ENCODE measurements around the gene NANOS1. TPM values are rescaled to one million over a fixed set of nuclear protein-coding genes. Genes with fewer than 3 reads are reported as not detected.
A peak's percentile ranks its signal among the peaks of the same experiment; 100 is the strongest.

The NANOS1 gene
- total RNA-seq, 1 donor from 2014 or later: 34.0 TPM

- no peak for TF ChIP-seq CTCF (IDR thresholded peaks at IDR 0.05; ENCODE audit: partially characterized antibody, unreplicated experiment)
- DNase-seq: no peak
- Mint-ChIP-seq H3K9me3 (ENCODE audit: unreplicated experiment) (peaks cover 8% of the 10 kb centered on the region), H3K4me1 (ENCODE audit: low read depth, unreplicated experiment) (peaks cover 24% of the 10 kb centered on the region), H3K27me3 (ENCODE audit: unreplicated experiment) (peaks cover 13% of the 10 kb centered on the region), H3K27ac (ENCODE audit: unreplicated experiment) (no peak overlapping the region), H3K36me3 (ENCODE audit: unreplicated experiment) (peaks cover 16% of the 10 kb centered on the region), H3K4me3 (ENCODE audit: unreplicated experiment) (no peak overlapping the region)
Measured at GRCh38 chr10:118982366-118982765, 47.1 kb upstream of the NANOS1 start.

- Mint-ChIP-seq H3K4me3 (ENCODE audit: unreplicated experiment) (no peak overlapping the region), H3K27me3 (ENCODE audit: unreplicated experiment) (peaks cover 13% of the 10 kb centered on the region), H3K4me1 (ENCODE audit: low read depth, unreplicated experiment) (peaks cover 24% of the 10 kb centered on the region), H3K36me3 (ENCODE audit: unreplicated experiment) (peaks cover 16% of the 10 kb centered on the region), H3K27ac (ENCODE audit: unreplicated experiment) (peak overlapping the region; percentile 55), H3K9me3 (ENCODE audit: unreplicated experiment) (peaks cover 8% of the 10 kb centered on the region)
- no peak for TF ChIP-seq CTCF (IDR thresholded peaks at IDR 0.05; ENCODE audit: partially characterized antibody, unreplicated experiment)
- no peak for DNase-seq
Measured at GRCh38 chr10:118983263-118983662, 46.3 kb upstream of the NANOS1 start.

GRCh38 chr10:118985576-118985975 lies 43.9 kb upstream of the NANOS1 start:
- H3K27ac Mint-ChIP-seq (ENCODE audit: unreplicated experiment): no peak overlapping the region
- peaks cover 15% of the 10 kb centered on the region for H3K4me1 Mint-ChIP-seq (ENCODE audit: low read depth, unreplicated experiment)
- DNase-seq: no peak
- peaks cover 8% of the 10 kb centered on the region for H3K9me3 Mint-ChIP-seq (ENCODE audit: unreplicated experiment)
- no peak for TF ChIP-seq CTCF (IDR thresholded peaks at IDR 0.05; ENCODE audit: partially characterized antibody, unreplicated experiment)
- H3K36me3 Mint-ChIP-seq (ENCODE audit: unreplicated experiment): peaks cover 16% of the 10 kb centered on the region
- no peak overlapping the region for H3K4me3 Mint-ChIP-seq (ENCODE audit: unreplicated experiment)
- peaks cover 10% of the 10 kb centered on the region for H3K27me3 Mint-ChIP-seq (ENCODE audit: unreplicated experiment)

- Mint-ChIP-seq H3K27ac (ENCODE audit: unreplicated experiment) (no peak overlapping the region), H3K4me1 (ENCODE audit: low read depth, unreplicated experiment) (peaks cover 3% of the 10 kb centered on the region), H3K9me3 (ENCODE audit: unreplicated experiment) (peaks cover 5% of the 10 kb centered on the region), H3K27me3 (ENCODE audit: unreplicated experiment) (peaks cover 2% of the 10 kb centered on the region), H3K4me3 (ENCODE audit: unreplicated experiment) (no peak overlapping the region), H3K36me3 (ENCODE audit: unreplicated experiment) (peaks cover 16% of the 10 kb centered on the region)
- DNase-seq: no peak
- no peak for TF ChIP-seq CTCF (IDR thresholded peaks at IDR 0.05; ENCODE audit: partially characterized antibody, unreplicated experiment)
Measured at GRCh38 chr10:118986815-118987790, 42.4 kb upstream of the NANOS1 start.

GRCh38 chr10:118990326-118990725 lies 39.2 kb upstream of the NANOS1 start:
- H3K4me3 Mint-ChIP-seq (ENCODE audit: unreplicated experiment): no peak overlapping the region
- peaks cover 6% of the 10 kb centered on the region for H3K36me3 Mint-ChIP-seq (ENCODE audit: unreplicated experiment)
- H3K27ac Mint-ChIP-seq (ENCODE audit: unreplicated experiment): no peak overlapping the region
- H3K27me3 Mint-ChIP-seq (ENCODE audit: unreplicated experiment): peaks cover 3% of the 10 kb centered on the region
- DNase-seq: no peak
- peaks cover 3% of the 10 kb centered on the region for H3K9me3 Mint-ChIP-seq (ENCODE audit: unreplicated experiment)
- H3K4me1 Mint-ChIP-seq (ENCODE audit: low read depth, unreplicated experiment): no peaks in the 10 kb centered on the region
- TF ChIP-seq CTCF (IDR thresholded peaks at IDR 0.05; ENCODE audit: partially characterized antibody, unreplicated experiment): no peak
